GM18868 (cell line): ENCODE measurements around the gene SLC37A1.

Source experiments
- ATAC-seq: cut with Tn5 transposase; IDR thresholded peaks from one replicate; pipeline ENCODE4 v1.9.1; 2021; ENCODE audit warnings: mild to moderate bottlenecking, moderate library complexity; ENCODE audit not compliant: unreplicated experiment

SLC37A1 gene

GRCh38 chr21:42478504-42478903, 35.1 kb upstream of the SLC37A1 start:
- ATAC-seq, result peak; percentile 51

- no peak for ATAC-seq
Observed at GRCh38 chr21:42479582-42479981, 34.1 kb upstream of the SLC37A1 start.

- no peak for ATAC-seq
Observed at GRCh38 chr21:42480736-42481135, 32.9 kb upstream of the SLC37A1 start.

- ATAC-seq, result no peak
Observed at GRCh38 chr21:42481169-42481568, 32.5 kb upstream of the SLC37A1 start.

GRCh38 chr21:42484966-42485365, 28.7 kb upstream of the SLC37A1 start:
- ATAC-seq, result no peak

- no peak for ATAC-seq
Observed at GRCh38 chr21:42486072-42486471, 27.6 kb upstream of the SLC37A1 start.

GRCh38 chr21:42486531-42486930, 27.1 kb upstream of the SLC37A1 start:
- ATAC-seq, result no peak

GRCh38 chr21:42489006-42489563, 24.6 kb upstream of the SLC37A1 start:
- no peak for ATAC-seq

GRCh38 chr21:42489991-42490390, 23.7 kb upstream of the SLC37A1 start:
- no peak for ATAC-seq

- ATAC-seq, result no peak
Observed at GRCh38 chr21:42490720-42491119, 22.9 kb upstream of the SLC37A1 start.

GRCh38 chr21:42491328-42491727, 22.3 kb upstream of the SLC37A1 start:
- no peak for ATAC-seq

- no peak for ATAC-seq
Observed at GRCh38 chr21:42492201-42492600, 21.5 kb upstream of the SLC37A1 start.

- ATAC-seq, result no peak
Observed at GRCh38 chr21:42493109-42494060, 20.3 kb upstream of the SLC37A1 start.

- no peak for ATAC-seq
Observed at GRCh38 chr21:42495027-42495426, 18.6 kb upstream of the SLC37A1 start.

GRCh38 chr21:42495765-42496119, 17.9 kb upstream of the SLC37A1 start:
- ATAC-seq, result peak; percentile 4

GRCh38 chr21:42496120-42496838, 17.4 kb upstream of the SLC37A1 start, which contains the start of gene RSPH1:
RSPH1 (minus strand) TSS chr21:42496224; CDS start chr21:42496186, 38 bp downstream.
- peak; percentile 99 for ATAC-seq

GRCh38 chr21:42496839-42497202, 16.8 kb upstream of the SLC37A1 start:
- ATAC-seq, result no peak

- ATAC-seq, result no peak
Observed at GRCh38 chr21:42498012-42498411, 15.6 kb upstream of the SLC37A1 start.

GRCh38 chr21:42499444-42500112, 14.1 kb upstream of the SLC37A1 start:
- no peak for ATAC-seq

- no peak for ATAC-seq
Observed at GRCh38 chr21:42500225-42500624, 13.4 kb upstream of the SLC37A1 start.

- ATAC-seq, result no peak
Observed at GRCh38 chr21:42500736-42501135, 12.9 kb upstream of the SLC37A1 start.
